ENCODE data around the gene NEK7.

The NEK7 gene

GRCh38 chr1:198361237-198361767, 204.5 kb downstream of the NEK7 start:
- H3K4me2 ChIP-seq (ENCODE audit: low read depth, low read length, poor library complexity, severe bottlenecking) = no peak overlapping the region
- no peak overlapping the region for H3K4me3 ChIP-seq (ENCODE audit: insufficient read depth, low read length, poor library complexity, severe bottlenecking)
- H3K9me3 ChIP-seq (ENCODE audit: insufficient read depth, low read length) = no peaks in the 10 kb centered on the region
- H3K27ac ChIP-seq (ENCODE audit: low read depth, low read length) = no peak overlapping the region
- TF ChIP-seq CTCF (IDR thresholded peaks at IDR 0.05; ENCODE audit: insufficient read depth, low read length, poor library complexity, severe bottlenecking) (no peak), EZH2phosphoT487 (conservative IDR thresholded peaks at IDR 0.05; ENCODE audit: low read length) (no peak)
- H3K36me3 ChIP-seq (ENCODE audit: low read length) = no peaks in the 10 kb centered on the region
- H3F3A ChIP-seq (ENCODE audit: insufficient read depth) = no peaks in the 10 kb centered on the region
- no peaks in the 10 kb centered on the region for H4K20me1 ChIP-seq (ENCODE audit: low read depth, low read length)
- no peak overlapping the region for H2AFZ ChIP-seq (ENCODE audit: low read depth, low read length, severe bottlenecking)
- no peaks in the 10 kb centered on the region for H3K27me3 ChIP-seq (ENCODE audit: low read length)
- H3K9ac ChIP-seq (ENCODE audit: low read length) = no peak overlapping the region
- no peaks in the 10 kb centered on the region for H3K79me2 ChIP-seq (ENCODE audit: insufficient read depth, low read length)
- H3K9me2 ChIP-seq (replicated peaks; ENCODE audit: insufficient read depth, low read length) = no peaks in the 10 kb centered on the region

- no peak overlapping the region for H3K4me3 ChIP-seq (ENCODE audit: insufficient read depth, low read length, poor library complexity, severe bottlenecking)
- no peak for TF ChIP-seq EZH2phosphoT487 (conservative IDR thresholded peaks at IDR 0.05; ENCODE audit: low read length)
- no peak for TF ChIP-seq CTCF (IDR thresholded peaks at IDR 0.05; ENCODE audit: insufficient read depth, low read length, poor library complexity, severe bottlenecking)
- H4K20me1 ChIP-seq (ENCODE audit: low read depth, low read length) = no peaks in the 10 kb centered on the region
- no peak overlapping the region for H2AFZ ChIP-seq (ENCODE audit: low read depth, low read length, severe bottlenecking)
- no peaks in the 10 kb centered on the region for H3K27me3 ChIP-seq (ENCODE audit: low read length)
- H3F3A ChIP-seq (ENCODE audit: insufficient read depth) = no peaks in the 10 kb centered on the region
- H3K36me3 ChIP-seq (ENCODE audit: low read length) = no peaks in the 10 kb centered on the region
- H3K27ac ChIP-seq (ENCODE audit: low read depth, low read length) = no peak overlapping the region
- H3K4me2 ChIP-seq (ENCODE audit: low read depth, low read length, poor library complexity, severe bottlenecking) = no peak overlapping the region
- H3K79me2 ChIP-seq (ENCODE audit: insufficient read depth, low read length) = no peaks in the 10 kb centered on the region
- H3K9me3 ChIP-seq (ENCODE audit: insufficient read depth, low read length) = no peaks in the 10 kb centered on the region
- H3K9me2 ChIP-seq (replicated peaks; ENCODE audit: insufficient read depth, low read length) = no peaks in the 10 kb centered on the region
- H3K9ac ChIP-seq (ENCODE audit: low read length) = no peak overlapping the region
These were observed 206.9 kb downstream of the NEK7 start for GRCh38 chr1:198363625-198364151.

GRCh38 chr1:198364471-198364870, 207.7 kb downstream of the NEK7 start:
- Histone ChIP-seq H3K79me2 (ENCODE audit: insufficient read depth, low read length) (no peaks in the 10 kb centered on the region), H3K4me3 (ENCODE audit: insufficient read depth, low read length, poor library complexity, severe bottlenecking) (no peak overlapping the region), H4K20me1 (ENCODE audit: low read depth, low read length) (no peaks in the 10 kb centered on the region), H2AFZ (ENCODE audit: low read depth, low read length, severe bottlenecking) (no peak overlapping the region), H3F3A (ENCODE audit: insufficient read depth) (no peaks in the 10 kb centered on the region), H3K9ac (ENCODE audit: low read length) (no peak overlapping the region), H3K27me3 (ENCODE audit: low read length) (no peaks in the 10 kb centered on the region), H3K27ac (ENCODE audit: low read depth, low read length) (no peak overlapping the region), H3K4me2 (ENCODE audit: low read depth, low read length, poor library complexity, severe bottlenecking) (no peak overlapping the region), H3K9me3 (ENCODE audit: insufficient read depth, low read length) (no peaks in the 10 kb centered on the region), H3K36me3 (ENCODE audit: low read length) (no peaks in the 10 kb centered on the region), H3K9me2 (replicated peaks; ENCODE audit: insufficient read depth, low read length) (no peaks in the 10 kb centered on the region)
- no peak for TF ChIP-seq CTCF (IDR thresholded peaks at IDR 0.05; ENCODE audit: insufficient read depth, low read length, poor library complexity, severe bottlenecking)
- TF ChIP-seq EZH2phosphoT487 (conservative IDR thresholded peaks at IDR 0.05; ENCODE audit: low read length) = no peak
